Occipital lobe (tissue), 2 donors: ENCODE data around the gene CHAF1A. TPM values are rescaled to one million over a fixed set of nuclear protein-coding genes. Genes with fewer than 3 reads are reported as not detected.

Experiments
- DNase-seq: peaks from one replicate; lab custom pipeline; 2025; lab: John Stamatoyannopoulos, UW
- total RNA-seq: library from RNA; depleted of rRNA; stranded (reverse); fragments of >200 nt; gene quantifications from one replicate; pipeline ENCODE4 v1.2.3, GENCODE V29; 2014

Gene CHAF1A
- total RNA-seq, 1 donor from 2014 or later, result 6.2 TPM

GRCh38 chr19:4379383-4380253, 22.8 kb upstream of the CHAF1A start:
- DNase-seq, result no peak

GRCh38 chr19:4380254-4380727, 22.1 kb upstream of the CHAF1A start:
- DNase-seq, result no peak

DNA sequence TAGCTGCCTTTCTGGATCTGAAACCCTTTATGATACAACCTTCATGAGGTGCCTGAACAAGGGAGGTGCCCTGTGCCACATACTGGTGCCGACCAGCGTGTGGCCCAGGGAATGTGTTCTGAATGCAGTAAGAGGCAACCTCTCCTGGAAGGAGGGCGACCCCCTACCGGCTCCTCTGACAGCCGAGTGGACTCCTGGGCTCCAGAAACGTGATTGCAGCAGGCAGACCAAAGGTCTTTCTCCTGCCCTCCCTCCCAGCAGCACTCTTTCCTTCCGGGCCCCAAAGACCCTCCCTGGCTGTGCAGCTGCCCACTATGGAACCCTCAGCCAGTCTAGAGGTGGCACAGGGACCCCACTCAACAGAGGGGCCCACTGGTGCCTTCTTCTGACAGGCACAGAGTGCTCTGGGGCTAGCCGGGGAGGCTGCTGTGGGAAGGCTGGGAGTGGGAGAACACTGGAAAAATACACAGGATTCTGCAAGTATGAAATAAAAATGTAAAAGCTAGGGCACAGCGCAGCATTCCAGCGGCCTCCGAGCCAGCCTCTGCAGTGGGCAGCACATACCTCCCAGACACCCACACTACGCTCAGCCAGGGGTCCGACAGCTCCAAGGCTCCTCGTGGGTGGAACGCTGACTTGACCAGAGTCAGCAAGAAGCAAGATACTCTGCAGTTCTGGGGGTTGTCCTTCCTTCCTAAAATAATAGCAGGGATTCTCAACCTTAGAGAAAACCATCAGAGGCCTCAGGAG, 17.0 kb upstream of the CHAF1A start:
- no peak for DNase-seq

DNA sequence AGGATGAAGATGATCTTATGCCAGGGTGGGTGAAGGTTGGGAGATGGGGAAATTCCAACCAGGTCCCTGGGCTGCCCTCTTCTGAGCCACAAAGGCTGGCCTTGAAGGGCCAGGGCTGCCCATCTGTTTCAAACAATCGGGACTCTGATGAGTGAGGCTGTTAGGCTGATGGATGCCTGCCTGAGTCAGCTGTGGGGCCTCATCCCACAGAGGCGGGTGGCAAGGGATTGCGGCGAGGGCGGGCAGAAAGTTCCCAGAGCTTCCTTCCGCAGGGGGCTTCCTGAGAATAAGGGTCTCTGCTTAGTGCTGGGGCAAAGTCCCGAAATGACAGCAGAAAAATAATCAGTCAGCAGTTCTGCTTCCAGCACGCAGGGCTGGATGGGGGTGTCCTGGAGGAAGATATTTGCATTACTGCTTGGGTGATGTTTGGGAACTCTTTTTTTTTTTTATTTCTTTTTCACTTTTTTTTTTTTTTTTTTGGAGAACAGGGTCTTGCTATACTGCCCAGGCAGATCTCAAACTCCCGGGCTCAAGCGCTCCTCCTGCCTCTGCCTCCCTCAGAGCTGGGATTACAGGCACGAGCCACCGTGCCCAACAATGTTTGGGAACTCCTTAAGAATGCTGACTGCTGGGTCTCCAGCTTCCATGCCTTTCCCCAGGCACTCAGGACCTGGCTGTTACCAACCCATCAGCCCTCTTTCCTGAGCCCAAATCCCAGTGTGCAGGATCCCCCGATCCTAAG, 16.2 kb upstream of the CHAF1A start:
- peak; percentile 58 for DNase-seq

- DNase-seq, result no peak
These were observed 13.9 kb upstream of the CHAF1A start for GRCh38 chr19:4388337-4389063.

- DNase-seq, result no peak
These were observed 13.4 kb upstream of the CHAF1A start for GRCh38 chr19:4389064-4389375.

DNA sequence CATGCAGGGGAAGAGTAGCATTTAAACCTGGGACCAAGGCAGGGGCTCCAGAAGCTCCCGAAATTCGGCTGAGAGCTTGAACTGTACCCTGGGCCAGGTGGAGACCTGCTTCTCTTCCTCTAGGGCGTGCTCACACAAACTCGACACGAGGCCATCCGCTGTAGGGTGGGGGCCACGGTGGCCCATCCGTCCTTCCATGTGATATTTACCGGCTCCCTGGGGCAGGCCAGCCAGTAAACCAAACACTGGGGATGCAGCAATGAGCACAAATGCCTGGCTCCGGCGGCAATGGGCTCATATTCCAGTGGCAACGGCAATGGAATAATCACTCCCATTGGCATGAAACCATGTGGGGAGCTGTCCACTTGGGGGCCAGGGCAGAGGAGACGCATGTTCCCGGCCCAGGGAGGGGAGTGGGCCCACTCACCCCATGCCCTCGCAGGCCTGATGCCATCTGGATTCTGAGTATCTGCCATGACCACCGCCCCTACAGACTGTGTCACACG, 12.9 kb upstream of the CHAF1A start:
- no peak for DNase-seq

GRCh38 chr19:4390017-4390566, 12.3 kb upstream of the CHAF1A start:
- DNase-seq, result no peak

- DNase-seq, result no peak
These were observed 11.7 kb upstream of the CHAF1A start for GRCh38 chr19:4390567-4391305.

DNA sequence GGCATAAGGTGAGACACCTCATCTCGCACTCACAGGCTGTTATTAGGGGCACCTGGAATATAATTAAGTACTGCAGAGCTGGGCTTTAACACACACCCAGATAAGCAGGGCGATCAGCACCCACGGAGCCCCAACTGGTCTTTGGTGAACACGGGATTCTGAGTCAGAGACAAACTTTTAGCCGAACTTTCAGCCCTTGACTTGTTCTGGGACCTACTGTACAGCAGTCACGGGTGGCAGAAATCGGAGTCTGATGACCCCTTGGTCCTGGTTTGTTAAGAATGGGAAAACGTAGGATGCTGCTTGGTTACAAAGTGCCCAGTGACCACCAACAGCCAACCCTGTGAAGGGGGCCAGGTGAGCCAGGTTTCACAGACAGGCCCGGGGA, 11.1 kb upstream of the CHAF1A start:
- DNase-seq, result no peak

GRCh38 chr19:4391701-4392483, 10.5 kb upstream of the CHAF1A start:
- no peak for DNase-seq

DNA sequence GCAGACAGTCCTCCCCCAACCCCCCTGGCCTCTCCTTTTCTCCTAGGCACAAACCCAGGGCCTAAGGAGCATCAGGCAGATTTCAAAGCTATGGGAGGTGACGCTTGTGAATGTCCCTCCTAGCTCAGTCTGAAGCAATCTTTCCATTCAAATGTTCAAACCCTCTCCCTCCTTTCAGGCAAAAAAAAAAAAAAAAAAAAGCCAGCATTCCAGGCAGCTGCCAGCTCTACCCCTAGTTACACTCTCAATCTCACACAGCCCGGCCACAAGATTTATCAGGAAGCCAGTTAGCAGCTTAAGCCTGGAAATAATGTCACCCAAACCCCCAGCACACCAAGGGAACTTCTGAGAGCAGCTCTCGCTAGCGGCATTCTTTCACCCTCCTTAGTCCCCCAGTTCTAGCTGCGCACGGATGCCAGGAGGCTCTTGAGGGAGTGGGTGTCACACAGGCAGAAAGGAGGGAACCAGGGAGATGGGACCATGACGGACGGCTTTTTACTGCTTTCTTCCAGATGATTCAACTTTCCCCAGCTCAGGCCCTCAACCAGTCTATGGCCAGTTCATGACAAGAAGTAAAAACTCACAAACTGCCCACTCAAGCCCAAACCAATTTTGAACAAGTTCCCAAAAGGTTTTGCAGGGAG, 8.4 kb upstream of the CHAF1A start:
- DNase-seq, result no peak

- DNase-seq, result no peak
These were observed 5.3 kb upstream of the CHAF1A start for GRCh38 chr19:4396949-4397783.

- DNase-seq, result no peak
These were observed 2.7 kb upstream of the CHAF1A start for GRCh38 chr19:4399812-4400134.

DNA sequence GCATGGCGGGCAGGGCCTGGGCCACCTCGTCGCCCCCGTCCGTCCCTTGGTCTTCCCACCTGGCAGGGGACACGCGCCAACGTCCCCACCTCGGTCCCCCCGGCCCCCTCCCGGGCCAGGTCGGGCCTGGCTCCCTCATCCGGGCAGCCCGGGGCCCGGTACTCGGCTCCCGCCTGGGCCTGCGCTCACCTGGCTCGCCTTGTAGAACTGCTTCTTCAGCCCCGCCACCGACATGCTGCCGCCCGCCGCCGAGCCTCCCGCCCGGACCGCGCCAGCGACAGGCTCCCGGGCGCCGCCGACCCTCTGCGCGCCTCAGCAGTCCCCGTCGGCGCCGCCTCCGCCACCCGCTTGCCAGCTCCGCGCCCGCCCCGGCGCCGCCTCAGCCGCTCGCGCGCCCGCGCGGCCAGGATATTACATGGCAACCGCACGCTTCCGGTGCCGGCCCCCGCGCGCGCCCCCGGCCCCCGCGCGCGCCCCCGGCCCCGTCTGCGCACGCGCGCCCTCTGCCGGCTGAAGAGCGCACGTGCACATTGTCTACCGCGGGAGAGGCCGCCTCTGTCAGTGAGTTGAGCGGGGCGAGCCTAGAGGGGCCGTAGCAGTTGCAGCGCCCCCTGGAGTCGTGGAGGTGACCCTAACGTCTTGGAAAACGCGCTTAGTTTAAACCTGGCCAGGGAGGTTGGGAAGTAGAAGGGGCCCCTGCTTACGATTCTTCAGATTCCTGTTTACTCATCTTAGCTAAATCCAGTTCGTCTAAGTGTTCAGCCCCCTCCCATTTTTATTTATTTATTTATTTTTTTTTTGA, 2.1 kb upstream of the CHAF1A start, which contains the start of gene SH3GL1:
Gene SH3GL1, minus strand, starts transcription at position 413 of the 802 bp plus-strand sequence. Its CDS starts 179 bp downstream, at position 234.
- DNase-seq, result peak; percentile 86

GRCh38 chr19:4401769-4402170, 670 bp upstream of the CHAF1A start:
- no peak for DNase-seq
